ENCODE data around the gene NELFA.
"Not testable (repeated sequence)": the region's sequence is repeated elsewhere in the genome, so short reads cannot be mapped to it uniquely, and the experiment has no call there.

GRCh38 chr4:2027120-2027519 lies 18.3 kb upstream of the NELFA start:
- TF ChIP-seq EZH2 (IDR thresholded peaks at IDR 0.05); POLR2AphosphoS5 (IDR thresholded peaks at IDR 0.05; ENCODE audit: borderline replicate concordance, low read depth, low read length); FOXP2 (optimal IDR thresholded peaks at IDR 0.05; ENCODE audit: control extremely low read depth, extremely low read length, insufficient read depth): not testable (repeated sequence)

All from SK-N-MC (cell line).